Trophoblast cell (in vitro differentiated cells and primary cell): Measurements from ENCODE around the gene SHMT1.
"Not testable (repeated sequence)": the region's sequence is repeated elsewhere in the genome, so short reads cannot be mapped to it uniquely, and the experiment has no call there.

Experiments
- DNase-seq, 2 donors: peaks; one replicate each; pipeline ENCODE4 v3.0.0-alpha.2; 2016
- H2AFZ ChIP-seq: 2 replicates; pipeline ENCODE4 v1.6.1; 2013; ENCODE audit warnings: low read length, moderate library complexity, mild to moderate bottlenecking; ENCODE audit not compliant: insufficient read depth, poor library complexity
- H2AK5ac ChIP-seq: 2 replicates; pipeline ENCODE4 v1.6.1; 2013; ENCODE audit warnings: mild to moderate bottlenecking, low read length
- H2BK120ac ChIP-seq: 2 replicates; pipeline ENCODE4 v1.6.1; 2013; ENCODE audit warnings: low read length, mild to moderate bottlenecking, moderate library complexity; ENCODE audit not compliant: insufficient read depth, poor library complexity
- H2BK12ac ChIP-seq: 2 replicates; pipeline ENCODE4 v1.6.1; 2013; ENCODE audit warnings: mild to moderate bottlenecking, low read length, moderate library complexity
- H2BK5ac ChIP-seq: 2 replicates; pipeline ENCODE4 v1.6.1; 2013; ENCODE audit warnings: low read length, low read depth, moderate library complexity, mild to moderate bottlenecking; ENCODE audit not compliant: poor library complexity
- H3K14ac ChIP-seq: 2 replicates; pipeline ENCODE4 v1.6.1; 2013; ENCODE audit warnings: mild to moderate bottlenecking, low read length
- H3K18ac ChIP-seq: 2 replicates; pipeline ENCODE4 v1.6.1; 2013; ENCODE audit warnings: mild to moderate bottlenecking, low read length
- H3K23ac ChIP-seq: 2 replicates; pipeline ENCODE4 v1.6.1; 2013; ENCODE audit warnings: low read length
- H3K27ac ChIP-seq: 2 replicates; pipeline ENCODE4 v1.5.1; 2013; ENCODE audit warnings: low read depth, mild to moderate bottlenecking, inconsistent platforms, low read length, moderate library complexity
- H3K27me3 ChIP-seq: 2 replicates; pipeline ENCODE4 v1.6.1; 2013; ENCODE audit warnings: inconsistent platforms, mild to moderate bottlenecking, low read length, moderate library complexity; ENCODE audit not compliant: insufficient read depth
- H3K36me3 ChIP-seq, 2 experiments: 1 replicate in 1 of 2; 2 replicates in 1 of 2; pipeline ENCODE4 v1.6.1; 2013; ENCODE audit warnings: low read length in 2 of 2, mild to moderate bottlenecking in 2 of 2, moderate library complexity in 1 of 2; ENCODE audit not compliant: insufficient read depth in 2 of 2, control insufficient read depth in 1 of 2
- H3K4ac ChIP-seq: 2 replicates; pipeline ENCODE4 v1.6.1; 2013; ENCODE audit warnings: low read depth, mild to moderate bottlenecking, low read length, moderate library complexity
- H3K4me1 ChIP-seq, 2 experiments: 1 replicate in 1 of 2; 2 replicates in 1 of 2; pipeline ENCODE4 v1.6.1; 2013; ENCODE audit warnings: low read length in 2 of 2, mild to moderate bottlenecking in 2 of 2, moderate library complexity in 1 of 2; ENCODE audit not compliant: insufficient read depth in 2 of 2, control insufficient read depth in 1 of 2
- H3K4me2 ChIP-seq: 2 replicates; pipeline ENCODE4 v1.6.1; 2013; ENCODE audit warnings: inconsistent platforms, mild to moderate bottlenecking, low read length, moderate library complexity
- H3K4me3 ChIP-seq: 2 replicates; pipeline ENCODE4 v1.5.1; 2013; ENCODE audit warnings: mild to moderate bottlenecking, low read depth, low read length, inconsistent platforms
- H3K79me1 ChIP-seq: one replicate; pipeline ENCODE4 v1.6.1; 2013; ENCODE audit warnings: low read length
- H3K79me2 ChIP-seq: 2 replicates; pipeline ENCODE4 v1.6.1; 2013; ENCODE audit warnings: low read length, mild to moderate bottlenecking; ENCODE audit not compliant: control insufficient read depth, insufficient read depth, poor library complexity
- H3K9ac ChIP-seq: 2 replicates; pipeline ENCODE4 v1.6.1; 2013; ENCODE audit warnings: mild to moderate bottlenecking, low read length
- H3K9me3 ChIP-seq: 2 replicates; pipeline ENCODE4 v1.6.1; 2013; ENCODE audit warnings: low read depth, mild to moderate bottlenecking, control low read depth, inconsistent platforms, low read length; ENCODE audit not compliant: insufficient read depth
- H4K12ac ChIP-seq: 2 replicates; pipeline ENCODE4 v1.6.1; 2013; ENCODE audit warnings: low read depth, mild to moderate bottlenecking, low read length, moderate library complexity
- H4K8ac ChIP-seq: 2 replicates; pipeline ENCODE4 v1.6.1; 2013; ENCODE audit warnings: low read depth, mild to moderate bottlenecking, low read length, moderate library complexity
- H4K91ac ChIP-seq: one replicate; pipeline ENCODE4 v1.6.1; 2013; ENCODE audit warnings: low read depth, mild to moderate bottlenecking, low read length, moderate library complexity
- WGBS: extraction: QIAGEN DNeasy Blood & Tissue Kit; methylation state at CpG from one replicate; pipeline ENCODE4 v1.1.7; 2013; ENCODE audit warnings: missing lambda C conversion rate; ENCODE audit not compliant: insufficient read length, insufficient coverage; ENCODE audit errors: extremely low coverage; 5-methylcytosine and 5-hydroxymethylcytosine counted together

The SHMT1 gene

GRCh38 chr17:18378205-18378505 is 14.8 kb upstream of the SHMT1 start:
- Histone ChIP-seq H3K23ac (no peak overlapping the region), H2BK120ac (no peak overlapping the region), H3K18ac (no peak overlapping the region), H2AK5ac (no peak overlapping the region), H4K12ac (no peak overlapping the region), H3K4me2 (no peak overlapping the region), H3K27me3 (no peaks in the 10 kb centered on the region), H3K4ac (no peak overlapping the region), H3K9me3 (peaks cover 1% of the 10 kb centered on the region), H3K9ac (no peak overlapping the region), H2AFZ (no peak overlapping the region), H3K4me1 (no peaks in the 10 kb centered on the region), H3K4me3 (no peak overlapping the region), H4K8ac (no peak overlapping the region), H3K79me1 (no peaks in the 10 kb centered on the region), H2BK12ac (no peak overlapping the region), H4K91ac (peak overlapping the region; percentile 4), H3K79me2 (no peaks in the 10 kb centered on the region), H3K27ac (no peak overlapping the region), H3K14ac (no peak overlapping the region), H3K36me3 (no peaks in the 10 kb centered on the region), H2BK5ac (no peak overlapping the region)
- no peak for DNase-seq
- no CpG with 5 or more reads among the region's 2 CpGs for WGBS

DNA sequence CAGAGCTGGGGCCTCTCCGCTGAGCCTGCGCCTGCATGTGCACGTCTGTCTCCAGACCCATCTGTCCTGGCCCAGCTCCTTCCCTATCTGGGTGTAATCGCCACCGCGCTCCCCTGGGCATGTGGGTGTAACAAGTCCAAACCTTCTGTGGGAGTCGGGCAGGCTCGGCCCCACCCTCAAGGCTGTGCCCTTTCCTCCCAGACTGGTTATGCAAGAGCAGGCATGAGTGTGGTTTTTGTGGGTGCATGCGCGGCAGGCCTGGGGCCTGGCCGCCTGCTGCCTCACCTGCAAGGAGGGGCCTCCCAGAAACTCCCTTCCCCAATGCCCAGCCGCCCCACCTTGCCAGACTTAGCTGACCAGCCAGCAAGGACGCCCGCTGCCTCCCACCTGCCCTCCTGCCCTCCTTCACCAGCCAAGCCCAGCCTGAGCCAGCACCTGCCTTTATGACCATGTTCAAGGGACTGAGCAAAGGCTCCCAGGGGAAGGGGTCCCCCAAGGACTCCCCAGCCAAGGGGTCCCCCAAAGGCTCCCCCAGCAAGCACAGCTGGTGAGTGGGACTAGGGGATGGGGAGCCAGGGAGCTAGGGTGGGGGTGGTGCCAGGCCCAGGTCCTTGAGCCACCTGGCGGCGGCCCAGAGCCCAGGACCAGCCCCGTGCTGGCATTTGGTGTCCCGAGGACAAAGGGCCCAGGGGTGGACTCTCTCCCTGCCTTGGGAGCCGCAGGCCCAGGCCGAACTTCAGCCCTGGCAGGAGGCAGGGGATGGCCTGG is 14.3 kb upstream of the SHMT1 start, which contains the start of gene EVPLL:
EVPLL (plus strand) TSS at position 342 of the 768 bp plus-strand sequence. CDS start 3,160 bp downstream, outside the sequence.
- Histone ChIP-seq H2BK120ac (no peak within 1 kb of the TSS), H4K8ac (no peak within 1 kb of the TSS), H3K27me3 (no peaks in the 10 kb centered on the region), H3K4me2 (no peak within 1 kb of the TSS), H3K79me2 (no peaks in the 10 kb centered on the region), H4K91ac (peak within 1 kb of the TSS; percentile 4), H3K18ac (no peak within 1 kb of the TSS), H4K12ac (no peak within 1 kb of the TSS), H3K4ac (no peak within 1 kb of the TSS), H3K79me1 (no peaks in the 10 kb centered on the region), H3K4me3 (no peak within 1 kb of the TSS), H3K4me1 (no peaks in the 10 kb centered on the region), H3K9ac (no peak within 1 kb of the TSS), H2AFZ (no peak within 1 kb of the TSS), H3K27ac (no peak within 1 kb of the TSS), H2BK5ac (no peak within 1 kb of the TSS), H3K14ac (no peak within 1 kb of the TSS), H3K23ac (no peak within 1 kb of the TSS), H2AK5ac (no peak within 1 kb of the TSS), H3K36me3 (no peaks in the 10 kb centered on the region), H2BK12ac (no peak within 1 kb of the TSS), H3K9me3 (peaks cover 1% of the 10 kb centered on the region)
- DNase-seq: no peak
- WGBS: no CpG with 5 or more reads among the region's 20 CpGs

- Histone ChIP-seq H3K23ac (no peak overlapping the region), H2AFZ (no peak overlapping the region), H3K9me3 (peaks cover 1% of the 10 kb centered on the region), H3K27ac (no peak overlapping the region), H4K91ac (no peak overlapping the region), H2AK5ac (no peak overlapping the region), H3K36me3 (no peaks in the 10 kb centered on the region), H3K14ac (no peak overlapping the region), H3K4ac (no peak overlapping the region), H3K79me2 (no peaks in the 10 kb centered on the region), H3K18ac (no peak overlapping the region), H3K4me1 (no peaks in the 10 kb centered on the region), H3K79me1 (no peaks in the 10 kb centered on the region), H2BK5ac (no peak overlapping the region), H2BK120ac (no peak overlapping the region), H3K4me2 (no peak overlapping the region), H4K8ac (no peak overlapping the region), H3K4me3 (no peak overlapping the region), H3K9ac (no peak overlapping the region), H2BK12ac (no peak overlapping the region), H3K27me3 (no peaks in the 10 kb centered on the region), H4K12ac (no peak overlapping the region)
- no CpG with 5 or more reads among the region's 7 CpGs for WGBS
- peak; percentile 90 to 94 for DNase-seq
These were observed 10.9 kb upstream of the SHMT1 start for GRCh38 chr17:18374216-18374615.

- not testable (repeated sequence) for H3K4me2 ChIP-seq, H3K36me3 ChIP-seq, H3K9ac ChIP-seq, H3K79me2 ChIP-seq, H3K4me3 ChIP-seq, H2AK5ac ChIP-seq, H3K4ac ChIP-seq, H3K23ac ChIP-seq, H4K12ac ChIP-seq, H3K14ac ChIP-seq, H2BK12ac ChIP-seq, H3K9me3 ChIP-seq, H2BK120ac ChIP-seq, H3K79me1 ChIP-seq, H4K8ac ChIP-seq, H3K4me1 ChIP-seq, H3K27me3 ChIP-seq, H3K18ac ChIP-seq, H4K91ac ChIP-seq, H2AFZ ChIP-seq, H2BK5ac ChIP-seq, H3K27ac ChIP-seq
- peak; percentile 36 to 52 for DNase-seq
- WGBS: no CpG with 5 or more reads among the region's 6 CpGs
These were observed 9.8 kb upstream of the SHMT1 start for GRCh38 chr17:18373181-18373580.
